CD4-positive, alpha-beta T cell treated with Interleukin-10 for 1 hour (primary cell): ENCODE results near the gene IMMP2L.

ENCODE experiments used
- DNase-seq: peaks from one replicate; pipeline ENCODE4 v3.0.0-alpha.2; 2020

IMMP2L gene

DNA sequence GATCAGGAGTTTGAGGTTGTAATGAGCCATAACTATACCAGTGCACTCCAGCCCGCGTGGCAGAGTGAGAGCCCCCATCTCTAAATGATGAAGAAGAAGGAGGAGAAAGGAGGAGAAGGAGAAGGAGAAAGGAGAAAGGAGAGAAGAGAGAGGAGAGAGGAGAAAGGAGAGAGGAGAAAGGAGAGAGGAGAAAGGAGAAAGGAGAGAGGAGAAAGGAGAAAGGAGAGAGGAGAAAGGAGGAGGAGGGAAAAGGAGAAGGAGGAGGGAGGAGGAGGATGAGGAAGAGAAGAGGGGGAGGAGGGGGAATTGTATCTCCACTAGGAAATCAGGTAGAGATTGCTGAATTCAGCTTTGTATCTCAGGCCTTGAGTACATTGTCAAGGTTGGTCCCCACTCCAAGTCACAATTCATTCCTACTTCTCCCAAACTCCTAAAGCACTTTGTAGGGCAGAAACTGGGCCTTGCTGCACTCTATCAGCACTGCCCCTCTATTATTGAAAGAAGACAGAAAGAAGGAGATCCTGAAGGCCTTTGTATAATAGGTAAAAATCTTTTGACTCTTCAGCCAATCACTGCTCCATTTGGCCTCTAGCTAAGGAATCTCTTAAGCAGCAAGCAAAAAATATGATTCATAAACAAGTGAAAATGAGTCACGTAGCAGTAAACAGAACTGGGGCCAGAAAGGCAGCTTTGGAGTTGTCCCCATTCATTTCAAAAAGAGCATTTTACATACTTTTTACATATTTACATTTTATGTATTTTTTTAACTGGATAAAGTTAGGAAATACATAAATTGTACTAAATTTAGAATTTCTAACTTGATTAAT is 178.0 kb downstream of the IMMP2L start:
- no peak for DNase-seq

DNA sequence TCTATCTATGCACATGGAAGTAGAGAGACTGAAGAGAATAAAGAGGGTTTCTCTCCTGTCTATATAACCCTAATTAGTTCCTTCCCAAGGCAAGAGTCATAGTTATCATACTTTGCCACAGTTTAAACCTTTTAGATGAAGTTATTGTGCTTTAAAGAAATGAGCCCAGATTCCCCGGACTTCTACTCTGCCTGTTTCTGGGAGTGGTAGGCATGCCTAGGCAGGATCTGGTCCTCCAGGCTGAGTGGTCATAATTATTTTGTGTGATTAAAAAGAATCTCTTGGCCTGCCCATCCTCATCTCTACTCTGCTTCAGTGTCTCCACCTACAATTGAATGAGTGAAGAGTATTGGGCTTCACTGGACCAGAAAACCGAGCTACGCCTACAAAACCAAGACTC is 179.2 kb downstream of the IMMP2L start:
- no peak for DNase-seq

- DNase-seq: no peak
These were observed 180.7 kb downstream of the IMMP2L start for GRCh38 chr7:111381590-111381989.

GRCh38 chr7:111380945-111381344 is 181.3 kb downstream of the IMMP2L start:
- DNase-seq: no peak

DNA sequence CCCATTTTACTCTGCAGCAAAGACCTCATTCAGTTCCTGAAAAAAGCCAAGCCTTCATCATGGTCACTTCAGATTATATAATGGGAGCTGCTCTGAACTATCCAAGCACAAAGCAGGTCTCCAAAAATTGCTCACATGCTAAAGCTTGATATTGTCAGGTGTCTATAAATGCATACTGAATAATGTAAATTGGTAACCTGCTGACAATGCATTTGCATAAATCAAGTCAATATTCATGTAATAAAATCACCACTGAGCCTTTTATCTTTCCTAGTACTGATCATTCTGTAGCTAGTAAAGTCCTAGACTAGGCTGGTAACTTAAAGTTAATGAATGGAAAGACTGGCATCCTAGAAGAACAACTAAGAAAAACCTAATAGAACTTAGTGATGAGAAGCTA is 188.3 kb downstream of the IMMP2L start:
- no peak for DNase-seq

DNA sequence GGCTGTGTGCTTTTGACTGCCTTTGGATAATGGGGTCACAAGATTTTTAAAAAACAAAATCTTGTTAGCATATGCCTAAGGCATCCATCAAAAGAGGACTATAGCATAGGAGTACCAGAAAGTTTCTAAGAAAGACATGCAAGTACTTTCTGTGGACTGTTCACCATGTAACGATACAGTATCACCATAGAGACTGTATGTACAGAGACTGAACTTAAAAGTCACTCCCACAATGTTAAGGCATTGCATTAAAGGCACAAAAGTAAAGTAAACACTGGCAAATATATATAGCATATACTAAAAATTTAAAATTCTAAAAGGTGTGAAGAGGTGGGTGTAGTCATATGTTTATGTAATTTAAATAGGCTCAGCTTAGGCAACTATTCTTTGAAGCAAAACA is 190.9 kb downstream of the IMMP2L start:
- DNase-seq: no peak

DNA sequence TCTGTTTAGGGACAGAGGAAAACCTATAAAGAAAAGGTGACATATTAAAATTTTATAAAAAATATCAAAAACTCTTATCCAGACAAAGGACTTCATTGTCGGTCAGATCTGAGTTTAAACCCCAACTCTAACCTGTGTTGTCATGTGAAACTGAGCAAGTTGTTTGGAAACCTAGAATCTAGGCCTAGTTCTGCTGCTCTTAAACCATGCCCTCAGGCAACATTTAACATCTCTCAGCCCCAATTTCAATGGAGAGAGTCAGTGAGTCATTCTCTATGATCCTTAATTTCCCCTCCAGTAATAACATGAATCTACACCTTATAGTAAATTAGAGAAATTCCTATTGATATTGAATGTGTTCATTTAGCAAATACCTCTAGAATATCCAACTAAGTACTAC is 192.3 kb downstream of the IMMP2L start:
- no peak for DNase-seq

DNA sequence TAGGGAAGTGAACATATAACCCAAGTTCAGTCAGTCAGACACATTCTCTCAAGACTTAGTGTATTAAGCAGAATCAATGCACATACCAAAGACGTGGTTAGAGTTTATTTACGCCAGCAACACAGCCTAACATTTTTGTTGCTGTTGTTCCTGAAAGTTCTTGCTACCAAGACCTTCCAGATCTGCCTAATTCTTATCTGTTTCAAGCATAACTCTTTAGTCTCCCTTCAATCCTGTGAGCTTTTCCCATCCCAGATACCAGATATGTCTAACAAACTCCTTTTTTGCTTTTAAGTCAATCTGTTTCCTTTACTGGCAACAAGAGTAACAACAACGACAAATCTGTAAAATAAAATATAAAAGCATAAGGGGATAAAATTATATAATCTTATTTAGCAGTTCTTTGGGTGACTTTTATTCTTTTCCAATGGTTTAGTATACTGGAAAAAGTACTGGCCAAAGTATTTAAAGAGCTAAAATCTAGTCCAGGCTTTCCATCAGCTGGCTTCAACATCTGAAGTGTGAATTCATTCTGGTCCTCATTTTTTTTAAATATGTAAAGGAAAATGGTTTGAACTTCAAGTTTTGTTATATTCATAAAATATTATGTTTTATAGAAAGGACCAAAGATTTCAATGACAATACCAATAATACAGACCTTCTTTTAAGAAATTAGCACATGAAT is 193.8 kb downstream of the IMMP2L start:
- DNase-seq: no peak

DNA sequence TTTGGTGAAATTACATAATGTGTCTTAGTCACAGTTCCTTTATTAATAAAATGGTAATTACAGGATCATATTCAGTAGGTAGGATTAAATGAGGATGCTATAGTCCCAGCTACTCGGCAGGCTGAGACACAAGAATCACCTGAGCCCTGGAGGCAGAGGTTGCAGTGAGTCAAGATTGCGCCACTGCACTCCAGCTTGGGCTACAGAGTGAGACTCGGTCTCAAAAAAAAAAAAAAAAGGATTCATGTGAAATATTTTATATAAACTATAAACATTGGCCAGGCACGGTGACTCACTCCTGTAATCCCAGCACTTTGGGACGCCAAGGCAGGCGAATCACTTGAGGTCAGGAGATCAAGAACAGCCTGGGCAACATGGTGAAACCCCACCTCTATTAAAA is 197.9 kb downstream of the IMMP2L start:
- DNase-seq: no peak

- no peak for DNase-seq
These were observed 199.2 kb downstream of the IMMP2L start for GRCh38 chr7:111363099-111363498.

GRCh38 chr7:111362506-111363054 is 199.7 kb downstream of the IMMP2L start:
- DNase-seq: no peak

DNA sequence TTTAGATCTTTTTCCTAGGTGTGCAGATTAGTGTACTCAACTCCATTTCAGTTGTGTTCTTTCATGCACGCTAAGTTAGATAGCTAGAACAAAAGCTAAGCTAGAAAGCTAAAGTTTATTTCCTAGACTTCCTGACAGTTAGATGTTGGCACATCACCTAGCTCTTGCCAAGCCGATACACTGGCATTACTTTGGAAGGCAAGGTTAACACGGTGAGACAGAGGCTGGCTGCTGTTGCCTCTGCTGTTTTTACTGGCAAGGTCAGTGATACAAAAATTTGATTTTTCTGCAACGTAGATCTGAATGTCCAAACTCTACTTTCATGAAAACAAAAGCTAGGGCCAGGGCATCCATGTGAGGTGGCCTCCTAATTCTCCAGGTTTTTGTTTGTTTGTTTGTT is 203.4 kb downstream of the IMMP2L start:
- no peak for DNase-seq

GRCh38 chr7:111357691-111358090 is 204.6 kb downstream of the IMMP2L start:
- DNase-seq: no peak

- DNase-seq: no peak
These were observed 205.4 kb downstream of the IMMP2L start for GRCh38 chr7:111356941-111357340.

GRCh38 chr7:111352319-111352718 is 210.0 kb downstream of the IMMP2L start:
- no peak for DNase-seq

GRCh38 chr7:111346219-111346618 is 216.1 kb downstream of the IMMP2L start:
- DNase-seq: no peak

DNA sequence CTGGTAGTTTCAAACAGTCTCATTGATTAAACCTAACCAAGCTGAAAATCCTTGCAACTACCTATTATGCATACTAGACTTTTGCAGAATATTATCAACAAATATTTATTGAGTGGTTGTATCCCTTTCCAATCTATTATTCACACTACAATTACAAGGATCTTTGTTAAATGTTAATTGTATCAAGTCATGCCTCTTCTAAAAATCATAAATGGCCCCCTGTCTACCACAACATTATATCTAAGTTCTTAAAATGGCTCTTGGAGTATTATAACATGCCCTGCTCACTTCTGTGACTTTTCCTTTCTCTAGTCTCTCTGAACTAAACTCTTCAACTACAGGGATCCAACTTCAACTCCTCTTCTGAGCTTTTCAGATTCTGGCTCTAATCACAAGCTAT is 219.3 kb downstream of the IMMP2L start:
- no peak for DNase-seq

GRCh38 chr7:111339006-111339405 is 223.3 kb downstream of the IMMP2L start:
- DNase-seq: no peak

DNA sequence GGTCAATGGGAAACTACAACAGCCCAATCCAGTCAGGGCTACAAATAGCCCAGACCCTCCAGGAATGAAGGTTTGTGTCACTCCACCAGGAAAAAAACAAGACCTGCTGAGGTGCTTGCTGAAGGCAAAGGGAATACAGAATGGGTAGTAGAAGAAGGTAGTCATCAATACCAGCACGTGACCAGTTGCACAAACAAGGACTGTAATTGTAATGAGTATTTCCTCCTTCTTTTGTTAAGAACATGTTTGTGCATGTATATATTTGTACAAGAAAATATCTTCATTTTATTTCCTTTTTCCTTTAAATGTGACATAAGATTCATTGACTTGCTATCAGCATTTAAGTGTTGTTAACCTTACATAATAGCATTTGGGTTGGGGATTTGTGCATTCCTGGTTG is 229.3 kb downstream of the IMMP2L start:
- DNase-seq: no peak

DNA sequence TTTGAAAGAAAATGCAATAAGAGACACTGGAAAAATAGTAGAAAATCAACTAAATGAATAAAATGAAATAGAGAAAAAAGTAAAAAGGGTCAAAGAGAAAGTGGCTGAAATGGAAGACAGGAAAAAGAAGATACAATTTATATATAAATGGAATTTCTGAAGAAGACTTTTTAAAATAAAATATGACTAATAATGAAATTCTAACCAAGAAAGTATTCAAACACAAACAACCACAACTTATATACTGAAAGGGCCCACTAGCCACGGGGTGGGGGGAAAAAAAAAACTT is 232.1 kb downstream of the IMMP2L start:
- DNase-seq: no peak

GRCh38 chr7:111329367-111330234 is 232.7 kb downstream of the IMMP2L start:
- no peak for DNase-seq

GRCh38 chr7:111328487-111328886 is 233.8 kb downstream of the IMMP2L start:
- DNase-seq: no peak

DNA sequence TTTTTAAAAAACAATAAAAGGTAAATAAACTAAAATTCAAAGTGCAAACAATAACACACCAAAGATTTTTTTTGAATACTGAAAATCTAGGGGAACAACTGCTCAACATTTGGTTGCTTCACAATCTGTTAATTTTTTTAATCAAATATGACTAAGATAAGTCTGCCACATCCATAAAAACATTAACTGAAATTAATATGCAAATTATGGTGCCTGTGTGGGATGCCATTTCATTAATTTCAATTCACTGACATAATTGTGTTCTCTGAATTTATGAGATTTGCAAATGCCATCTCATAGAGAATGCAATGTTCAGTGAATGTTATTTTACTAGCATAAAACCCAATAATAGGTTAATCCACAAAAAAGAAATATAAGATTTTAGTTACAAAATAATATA is 237.5 kb downstream of the IMMP2L start:
- no peak for DNase-seq

- no peak for DNase-seq
These were observed 238.1 kb downstream of the IMMP2L start for GRCh38 chr7:111324228-111324627.
